Hepatocyte (in vitro differentiated cells): ENCODE measurements around the gene CUBN. TPM values are rescaled to one million over a fixed set of nuclear protein-coding genes. Genes with fewer than 3 reads are reported as not detected.

Source experiments
- DNase-seq: peaks from one replicate; pipeline ENCODE4 v3.0.0-alpha.2; 2016; ENCODE audit warnings: low spot score
- H2AFZ ChIP-seq: fragments of 200-600 bp; sonication (generic); 2 replicates; pipeline ENCODE4 v1.6.0; 2016; ENCODE audit warnings: antibody characterized with exemption, mild to moderate bottlenecking
- H3K27ac ChIP-seq: fragments of 200-600 bp; sonication (generic); 2 replicates; pipeline ENCODE4 v1.5.1; 2016; ENCODE audit warnings: mild to moderate bottlenecking
- H3K27me3 ChIP-seq: fragments of 200-600 bp; sonication (generic); 2 replicates; pipeline ENCODE4 v1.6.1; 2016
- H3K36me3 ChIP-seq: fragments of 200-600 bp; sonication (generic); replicated peaks from 2 replicates; pipeline ENCODE4 v1.5.1; 2016; ENCODE audit warnings: low read depth; ENCODE audit not compliant: insufficient read depth
- H3K4me1 ChIP-seq: fragments of 200-600 bp; sonication (generic); 2 replicates; pipeline ENCODE4 v1.5.1; 2016; ENCODE audit warnings: mild to moderate bottlenecking, moderate library complexity; ENCODE audit not compliant: insufficient read depth
- H3K4me2 ChIP-seq: fragments of 200-600 bp; sonication (generic); 2 replicates; pipeline ENCODE4 v1.6.0; 2016
- H3K4me3 ChIP-seq: fragments of 200-600 bp; sonication (generic); 2 replicates; pipeline ENCODE4 v1.5.1; 2016; ENCODE audit warnings: mild to moderate bottlenecking
- H3K79me2 ChIP-seq: fragments of 200-600 bp; sonication (generic); 2 replicates; pipeline ENCODE4 v1.6.0; 2017; ENCODE audit warnings: mild to moderate bottlenecking
- H3K9me2 ChIP-seq: fragments of 200-600 bp; sonication (generic); replicated peaks from 2 replicates; pipeline ENCODE4 v1.6.0; 2017; ENCODE audit warnings: mild to moderate bottlenecking; ENCODE audit not compliant: insufficient read depth
- H3K9me3 ChIP-seq: fragments of 200-600 bp; sonication (generic); 2 replicates; pipeline ENCODE4 v1.5.1; 2016; ENCODE audit warnings: low read depth, mild to moderate bottlenecking
- H4K20me1 ChIP-seq: fragments of 200-600 bp; sonication (generic); 2 replicates; pipeline ENCODE4 v1.6.0; 2016; ENCODE audit warnings: mild to moderate bottlenecking; ENCODE audit not compliant: insufficient read depth, poor library complexity, severe bottlenecking
- CTCF ChIP-seq: fragments of 200-600 bp; sonication (generic); IDR thresholded peaks from 2 replicates; pipeline ENCODE4 v1.5.1; 2016; ENCODE audit warnings: antibody characterized with exemption, mild to moderate bottlenecking; ENCODE audit not compliant: poor library complexity
- EZH2 ChIP-seq: fragments of 200-600 bp; sonication (generic); IDR thresholded peaks from 2 replicates; pipeline ENCODE4 v1.6.1; 2016; ENCODE audit warnings: antibody characterized with exemption, mild to moderate bottlenecking, borderline replicate concordance
- EZH2phosphoT487 ChIP-seq: fragments of 200-600 bp; sonication (generic); IDR thresholded peaks from one replicate; pipeline ENCODE4 v1.6.1; 2018; ENCODE audit warnings: antibody characterized with exemption, mild to moderate bottlenecking, low read depth, moderate library complexity; ENCODE audit not compliant: unreplicated experiment, severe bottlenecking
- WGBS: methylation state at CpG from one replicate; pipeline ENCODE4 v1.1.6; 2016; ENCODE audit warnings: low lambda C conversion rate; ENCODE audit errors: missing lambda C conversion rate; 5-methylcytosine and 5-hydroxymethylcytosine counted together
- polyA plus RNA-seq: library from polyadenylated mRNA; unstranded; fragments of >200 nt; fragmentation: Nextera tagmentation; extraction: Ambion mirVana; gene quantifications from 2 replicates; pipeline ENCODE4 v1.2.1, GENCODE V29; 2016
- total RNA-seq: library from RNA; depleted of rRNA; stranded (reverse); fragments of >200 nt; gene quantifications from 2 replicates; pipeline ENCODE4 v1.2.3, GENCODE V29; 2014

CUBN gene
- total and polyA plus RNA-seq, 2 experiments from 2014 or later = 2.0 to 10.6 TPM

GRCh38 chr10:16965344-16965616 is 164.3 kb downstream of the CUBN start:
- no peak for TF ChIP-seq CTCF
- no peak for TF ChIP-seq EZH2phosphoT487
- TF ChIP-seq EZH2 = no peak
- no peak for DNase-seq
- Histone ChIP-seq H3K4me2 (no peak overlapping the region), H3K4me3 (no peak overlapping the region), H3K27ac (no peak overlapping the region), H3K36me3 (no peaks in the 10 kb centered on the region), H2AFZ (no peak overlapping the region), H3K9me2 (no peaks in the 10 kb centered on the region), H3K79me2 (no peaks in the 10 kb centered on the region), H3K27me3 (no peaks in the 10 kb centered on the region), H3K4me1 (peaks cover 10% of the 10 kb centered on the region), H3K9me3 (no peaks in the 10 kb centered on the region), H4K20me1 (no peaks in the 10 kb centered on the region)
- WGBS = 63% methylated on average over 7 of the region's 7 CpGs

- DNase-seq = no peak
- Histone ChIP-seq H3K4me3 (no peak overlapping the region), H3K27ac (no peak overlapping the region), H3K4me2 (no peak overlapping the region), H3K27me3 (no peaks in the 10 kb centered on the region), H4K20me1 (no peaks in the 10 kb centered on the region), H2AFZ (no peak overlapping the region), H3K9me3 (no peaks in the 10 kb centered on the region), H3K79me2 (no peaks in the 10 kb centered on the region), H3K9me2 (no peaks in the 10 kb centered on the region), H3K4me1 (peaks cover 10% of the 10 kb centered on the region), H3K36me3 (no peaks in the 10 kb centered on the region)
- 65% methylated on average over 15 of the region's 15 CpGs for WGBS
- TF ChIP-seq EZH2 (no peak), CTCF (no peak), EZH2phosphoT487 (no peak)
Observed at GRCh38 chr10:16964576-16965343, 164.9 kb downstream of the CUBN start.

GRCh38 chr10:16960551-16960950 is 169.1 kb downstream of the CUBN start:
- 94% methylated on average over 4 of the region's 4 CpGs for WGBS
- no peaks in the 10 kb centered on the region for H3K36me3 ChIP-seq
- H3K27me3 ChIP-seq = no peaks in the 10 kb centered on the region
- H4K20me1 ChIP-seq = no peaks in the 10 kb centered on the region
- H3K4me2 ChIP-seq = no peak overlapping the region
- no peak overlapping the region for H3K27ac ChIP-seq
- H2AFZ ChIP-seq = no peak overlapping the region
- H3K9me2 ChIP-seq = no peaks in the 10 kb centered on the region
- no peak for DNase-seq
- H3K79me2 ChIP-seq = no peaks in the 10 kb centered on the region
- H3K4me3 ChIP-seq = no peak overlapping the region
- no peaks in the 10 kb centered on the region for H3K4me1 ChIP-seq
- no peak for TF ChIP-seq EZH2phosphoT487
- H3K9me3 ChIP-seq = no peaks in the 10 kb centered on the region

GRCh38 chr10:16957038-16957437 is 172.6 kb downstream of the CUBN start:
- Histone ChIP-seq H3K79me2 (no peaks in the 10 kb centered on the region), H3K4me2 (no peak overlapping the region), H3K9me3 (no peaks in the 10 kb centered on the region), H3K27me3 (no peaks in the 10 kb centered on the region), H4K20me1 (no peaks in the 10 kb centered on the region), H3K4me1 (no peaks in the 10 kb centered on the region), H3K4me3 (no peak overlapping the region), H2AFZ (no peak overlapping the region), H3K9me2 (no peaks in the 10 kb centered on the region), H3K36me3 (no peaks in the 10 kb centered on the region), H3K27ac (no peak overlapping the region)
- TF ChIP-seq CTCF (no peak), EZH2 (no peak), EZH2phosphoT487 (no peak)
- DNase-seq = no peak
- 88% methylated on average over 2 of the region's 2 CpGs for WGBS
